Heart left ventricle (tissue), 13 donors: Measurements from ENCODE around the gene TRPV6.

Experiments
- POLR2A ChIP-seq, 2 donors: fragments of 450-650 bp; IDR thresholded peaks; one replicate each; pipeline ENCODE4 v1.6.1; 2017; ENCODE audit warnings: antibody characterized with exemption in 2 of 2, mild to moderate bottlenecking in 2 of 2, moderate library complexity in 2 of 2
- TF ChIP-seq, protein P1 (sequence below), 12 donors: fragments of 200-600 bp; sonication (generic) in 4 of 12; IDR thresholded peaks; one replicate each; pipeline versions ENCODE4 v1.5.0 to v1.8.0; 2018 to 2022; ENCODE audit warnings: antibody characterized with exemption in 12 of 12, mild to moderate bottlenecking in 5 of 12
- donor health status: ischemic (EF 13 %, LVEDD 7.1; RV severe dilation, severe dysfunction).
- donor health status: DM: no; HTN: yes; CAD: no.
- donor health status: DM: no; HTN: no; CAD: no.
- donor health status: ischemic (EF 25% LVEDD 6.9; RV normal size, moderate dysfunction).
- donor health status: ischemic (EF 25% LVEDD 5.7; RV mildly dilated, moderate dysfunction).
- donor health status: ischemic (EF 35%, LVEDD 5.7; RV mildly dilated, moderate dysfunction).
- donor health status: nonischemic (EF 11% LVEDD 7.7; RV severe dilation, severe dysfunction).
- donor health status: DM: yes; HTN: yes; CAD: no.
- donor health status: PGD.
- donor health status: ischemic (EF 29% LVEDD 5.4; RV normal size, mild dysfunction).
- donor health status: nonischemic (EF 23%, LVEDD 6.1; RV moderate dilation, normal function).

DNA sequence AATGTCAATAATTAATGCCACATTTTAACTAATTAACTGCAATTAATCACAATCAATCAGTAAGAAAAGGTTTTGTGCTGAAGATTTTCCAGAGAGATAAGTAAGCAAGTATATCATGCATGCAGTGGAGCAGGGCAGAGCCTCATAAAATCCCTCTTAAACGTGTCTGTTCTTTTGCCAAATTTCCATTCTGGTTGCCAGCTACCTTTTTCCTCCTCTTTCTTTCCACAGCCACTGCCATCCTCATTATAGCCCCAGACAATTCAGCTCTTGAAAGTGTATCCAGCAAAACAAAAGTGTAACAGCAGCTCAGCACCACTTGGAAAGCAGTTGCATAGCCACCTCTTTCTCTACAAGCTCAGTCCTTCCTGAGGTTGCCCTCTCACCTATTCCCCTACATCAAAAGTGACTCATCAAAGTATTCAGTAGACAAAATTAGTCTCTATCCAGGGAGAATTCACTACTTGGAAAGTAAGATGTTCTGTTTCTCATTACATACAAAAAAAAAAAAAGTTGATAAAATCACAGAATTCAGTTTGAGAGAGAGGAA lies 57.5 kb downstream of the TRPV6 start:
- TF ChIP-seq, protein P1, sequence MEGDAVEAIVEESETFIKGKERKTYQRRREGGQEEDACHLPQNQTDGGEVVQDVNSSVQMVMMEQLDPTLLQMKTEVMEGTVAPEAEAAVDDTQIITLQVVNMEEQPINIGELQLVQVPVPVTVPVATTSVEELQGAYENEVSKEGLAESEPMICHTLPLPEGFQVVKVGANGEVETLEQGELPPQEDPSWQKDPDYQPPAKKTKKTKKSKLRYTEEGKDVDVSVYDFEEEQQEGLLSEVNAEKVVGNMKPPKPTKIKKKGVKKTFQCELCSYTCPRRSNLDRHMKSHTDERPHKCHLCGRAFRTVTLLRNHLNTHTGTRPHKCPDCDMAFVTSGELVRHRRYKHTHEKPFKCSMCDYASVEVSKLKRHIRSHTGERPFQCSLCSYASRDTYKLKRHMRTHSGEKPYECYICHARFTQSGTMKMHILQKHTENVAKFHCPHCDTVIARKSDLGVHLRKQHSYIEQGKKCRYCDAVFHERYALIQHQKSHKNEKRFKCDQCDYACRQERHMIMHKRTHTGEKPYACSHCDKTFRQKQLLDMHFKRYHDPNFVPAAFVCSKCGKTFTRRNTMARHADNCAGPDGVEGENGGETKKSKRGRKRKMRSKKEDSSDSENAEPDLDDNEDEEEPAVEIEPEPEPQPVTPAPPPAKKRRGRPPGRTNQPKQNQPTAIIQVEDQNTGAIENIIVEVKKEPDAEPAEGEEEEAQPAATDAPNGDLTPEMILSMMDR (IDR thresholded peaks at IDR 0.05), result no peak
- no peak for TF ChIP-seq POLR2A (IDR thresholded peaks at IDR 0.05)
